Activated CD4-positive, alpha-beta T cell treated with anti-CD3 and anti-CD28 coated beads for 36 hours (primary cell): ENCODE measurements around the gene SLC5A12. TPM values are rescaled to one million over a fixed set of nuclear protein-coding genes. Genes with fewer than 3 reads are reported as not detected.

Experiments used
- ATAC-seq: fragments of 200-7000 bp; cut with Tn5 transposase; one replicate; pipeline ENCODE4 v1.10.0; 2021; ENCODE audit warnings: mild to moderate bottlenecking, moderate library complexity
- CTCF ChIA-PET: fragments of 350-600 bp; sonication (Branson Sonifier 250); formaldehyde crosslinking; loops from one replicate; lab custom pipeline; 2021; ENCODE audit warnings: antibody characterized with exemption; lab: Charles Lee
- POLR2A ChIA-PET: fragments of 350-600 bp; sonication (Branson Sonifier 250); formaldehyde crosslinking; loops from one replicate; lab custom pipeline; 2021; ENCODE audit warnings: antibody characterized with exemption, inconsistent platforms; lab: Charles Lee
- DNase-seq: peaks from one replicate; pipeline ENCODE4 v3.0.0-alpha.2; 2020
- H3K27ac Mint-ChIP-seq: one replicate; pipeline ENCODE4 v1.8.0; 2021; ENCODE audit warnings: mixed read lengths
- H3K27me3 Mint-ChIP-seq: one replicate; pipeline ENCODE4 v1.8.0; 2021; ENCODE audit warnings: mixed read lengths
- H3K36me3 Mint-ChIP-seq: one replicate; pipeline ENCODE4 v1.8.0; 2021; ENCODE audit warnings: low read depth, mixed read lengths
- H3K4me1 Mint-ChIP-seq: one replicate; pipeline ENCODE4 v1.8.0; 2021; ENCODE audit warnings: mixed read lengths
- H3K4me3 Mint-ChIP-seq: one replicate; pipeline ENCODE4 v1.8.0; 2021; ENCODE audit warnings: mild to moderate bottlenecking, moderate library complexity, mixed read lengths
- H3K9me3 Mint-ChIP-seq: one replicate; pipeline ENCODE4 v1.8.0; 2021; ENCODE audit warnings: low read depth, mixed read lengths
- intact Hi-C, 2 experiments: fragments of 100-400 bp; cut with DNase I in 1 of 2; cut with micrococcal nuclease in 1 of 2; formaldehyde crosslinking; loops; one replicate each; pipeline versions ENCODE4 v1.14.2 to v1.15.1; 2022 to 2024; cut with DNase I, micrococcal nuclease
- total RNA-seq, 2 experiments: library from RNA; stranded (reverse); gene quantifications; one replicate each; pipeline ENCODE4 v1.2.3, GENCODE V29; 2021

SLC5A12 gene
- total RNA-seq, 2 experiments from 2014 or later: not detected

DNA sequence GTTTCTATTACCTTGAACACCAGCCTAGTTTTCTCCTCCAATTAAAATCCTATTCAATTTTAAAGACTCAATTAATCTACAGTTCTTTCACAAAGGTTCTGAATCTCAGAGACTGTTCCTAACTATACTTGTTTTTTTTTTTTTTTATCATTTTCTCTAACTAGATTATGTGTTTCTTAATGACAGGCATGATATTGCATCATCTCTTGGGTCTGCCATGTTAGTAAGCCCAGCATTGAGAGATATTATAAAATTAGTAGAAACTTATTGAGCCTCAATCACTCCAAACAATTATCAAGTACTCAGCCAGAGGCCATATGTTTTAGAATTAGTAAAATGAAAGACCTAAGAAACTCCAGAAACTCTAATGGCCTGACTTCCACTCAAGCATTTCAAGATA is 28.1 kb upstream of the SLC5A12 start:
- H3K27me3 Mint-ChIP-seq: no peaks in the 10 kb centered on the region
- no peak overlapping the region for H3K4me3 Mint-ChIP-seq
- ChIA-PET CTCF (no interaction called here), POLR2A (no interaction called here)
- no peak for ATAC-seq
- H3K27ac Mint-ChIP-seq: no peak overlapping the region
- H3K9me3 Mint-ChIP-seq: no peaks in the 10 kb centered on the region
- DNase-seq: no peak
- intact Hi-C loops: loop anchor here in 1 of 2 experiments (5.0 to 10.0 kb wide), 2 partner anchors 405 to 747 kb away; no protein-coding TSS in a partner anchor
- no peaks in the 10 kb centered on the region for H3K4me1 Mint-ChIP-seq
- no peaks in the 10 kb centered on the region for H3K36me3 Mint-ChIP-seq

DNA sequence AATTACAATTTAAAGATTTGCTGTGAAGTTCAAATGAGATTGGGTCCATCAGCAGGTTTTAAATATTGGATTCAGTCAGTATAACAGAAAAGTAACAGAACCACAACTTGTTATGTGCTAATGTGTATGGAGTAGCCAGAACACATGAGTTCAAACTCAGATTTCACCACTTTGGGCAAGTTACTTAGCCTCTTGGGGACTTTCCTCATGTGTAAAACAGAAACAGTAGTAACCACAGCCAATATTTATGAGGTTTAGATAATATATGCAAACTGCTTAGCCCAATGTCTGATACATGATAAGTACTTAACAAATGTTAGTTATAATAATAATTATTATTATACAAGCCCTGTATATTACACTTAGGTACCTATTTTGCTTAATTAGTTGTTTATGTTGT is 21.8 kb upstream of the SLC5A12 start:
- CTCF ChIA-PET: no interaction called here
- DNase-seq (no peak), ATAC-seq (no peak)
- no peaks in the 10 kb centered on the region for H3K9me3 Mint-ChIP-seq
- no peaks in the 10 kb centered on the region for H3K36me3 Mint-ChIP-seq
- H3K27ac Mint-ChIP-seq: no peak overlapping the region
- H3K4me3 Mint-ChIP-seq: no peak overlapping the region
- POLR2A ChIA-PET: no interaction called here
- H3K27me3 Mint-ChIP-seq: no peaks in the 10 kb centered on the region
- H3K4me1 Mint-ChIP-seq: no peaks in the 10 kb centered on the region
- intact Hi-C loops: no loop called here

DNA sequence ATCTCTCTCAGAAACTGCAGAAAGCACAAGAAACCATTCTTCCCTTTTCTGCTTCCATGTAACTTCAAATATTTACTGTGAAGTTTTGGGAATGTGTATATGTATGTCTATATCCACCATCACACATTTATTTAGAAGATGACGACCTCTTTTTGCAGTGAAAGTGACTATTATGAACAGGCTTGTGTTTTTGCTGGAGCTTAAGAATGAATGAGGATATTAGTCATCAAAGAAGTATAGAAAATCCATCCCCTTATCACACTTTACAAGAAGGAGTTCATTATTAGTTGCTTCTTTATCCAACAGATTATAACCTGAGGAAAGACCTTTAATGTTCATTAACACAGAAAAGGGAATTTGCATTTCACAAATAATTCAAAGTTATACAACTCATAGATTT is 21.1 kb upstream of the SLC5A12 start:
- ChIA-PET CTCF (no interaction called here), POLR2A (no interaction called here)
- DNase-seq (no peak), ATAC-seq (no peak)
- Mint-ChIP-seq H3K27ac (no peak overlapping the region), H3K36me3 (no peaks in the 10 kb centered on the region), H3K4me1 (no peaks in the 10 kb centered on the region), H3K9me3 (no peaks in the 10 kb centered on the region), H3K27me3 (no peaks in the 10 kb centered on the region), H3K4me3 (no peak overlapping the region)
- intact Hi-C loops: no loop called here

DNA sequence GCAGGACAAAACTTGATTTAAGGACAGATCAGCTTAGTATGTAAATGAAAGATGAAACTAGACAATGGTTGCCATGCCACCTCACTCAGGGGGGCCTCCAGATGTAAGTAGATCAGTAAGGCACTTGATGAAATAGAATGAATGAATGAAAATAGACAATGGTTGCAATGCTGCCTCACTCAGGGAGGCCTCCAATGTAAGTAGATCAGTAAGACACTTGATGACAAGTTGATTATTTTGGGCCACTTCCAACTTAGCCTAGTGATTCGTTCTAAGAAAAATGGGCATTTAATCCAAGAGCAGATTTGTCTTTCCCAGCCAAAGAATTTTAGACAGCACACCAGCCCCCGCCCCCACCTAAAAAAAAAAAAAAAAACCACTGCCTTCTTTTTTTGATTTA is 19.2 kb upstream of the SLC5A12 start:
- Mint-ChIP-seq H3K27ac (no peak overlapping the region), H3K36me3 (no peaks in the 10 kb centered on the region), H3K9me3 (peaks cover 4% of the 10 kb centered on the region), H3K27me3 (no peaks in the 10 kb centered on the region), H3K4me3 (no peak overlapping the region), H3K4me1 (no peaks in the 10 kb centered on the region)
- intact Hi-C loops: no loop called here
- ChIA-PET CTCF (interaction anchor here (0.6 kb wide), 1 partner anchor 372 kb away, joined by 3 read pairs; no protein-coding TSS in a partner anchor), POLR2A (no interaction called here)
- ATAC-seq: no peak
- no peak for DNase-seq

DNA sequence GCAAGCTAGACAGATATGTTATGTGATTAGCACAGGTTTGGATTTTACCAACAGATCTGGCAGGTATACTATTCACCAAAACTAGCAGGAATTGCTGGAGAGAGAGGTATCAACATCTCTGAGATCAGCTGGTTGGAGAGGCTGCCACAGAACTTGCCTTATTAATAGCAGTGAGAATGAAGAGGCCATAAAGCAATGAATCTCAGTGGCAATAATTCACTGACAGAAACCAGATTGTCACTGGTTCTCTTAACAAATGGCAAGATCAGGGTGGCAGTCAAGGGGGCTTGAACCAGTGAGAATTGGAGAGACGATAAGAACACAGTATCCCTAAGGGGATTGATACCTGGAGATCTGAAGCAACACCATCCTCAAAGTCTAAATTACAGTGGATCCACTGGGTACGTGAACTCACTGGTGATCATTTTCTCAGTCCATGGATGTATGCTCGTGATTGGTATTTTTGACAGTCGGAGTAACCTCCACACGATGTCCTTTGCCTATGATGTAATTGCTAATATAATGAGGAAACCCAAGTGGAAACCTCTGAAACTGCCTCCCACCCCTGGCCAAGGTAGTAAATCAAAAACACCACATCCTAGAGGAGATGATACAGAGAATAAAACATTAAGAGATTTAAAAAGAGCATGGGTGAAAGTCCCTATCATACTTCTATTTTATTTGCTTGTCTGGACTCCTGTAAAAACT is 17.7 kb upstream of the SLC5A12 start:
- no peak overlapping the region for H3K4me3 Mint-ChIP-seq
- no peak overlapping the region for H3K27ac Mint-ChIP-seq
- intact Hi-C loops: no loop called here
- no peaks in the 10 kb centered on the region for H3K4me1 Mint-ChIP-seq
- H3K36me3 Mint-ChIP-seq: no peaks in the 10 kb centered on the region
- ChIA-PET POLR2A (no interaction called here), CTCF (no interaction called here)
- peaks cover 4% of the 10 kb centered on the region for H3K9me3 Mint-ChIP-seq
- H3K27me3 Mint-ChIP-seq: no peaks in the 10 kb centered on the region
- DNase-seq: no peak
- no peak for ATAC-seq

DNA sequence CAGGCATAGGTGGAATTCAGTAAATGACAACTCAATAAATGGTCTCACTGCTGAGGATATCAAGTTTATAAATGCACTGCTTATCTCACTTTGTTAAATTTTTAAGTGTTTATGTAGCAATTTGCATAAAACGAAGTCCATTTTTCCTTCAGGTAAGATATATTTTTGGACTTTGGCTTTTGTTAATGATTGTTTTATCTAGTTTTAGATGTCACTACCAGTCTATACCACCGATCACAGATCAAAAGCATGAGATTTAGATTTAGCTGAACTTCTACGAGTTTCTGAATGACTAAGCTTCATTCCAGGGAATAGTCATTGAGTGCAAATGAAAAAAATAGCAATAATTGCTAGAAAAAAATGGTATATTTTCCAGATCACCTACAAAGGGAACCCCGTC is 12.8 kb upstream of the SLC5A12 start:
- Mint-ChIP-seq H3K4me3 (no peak overlapping the region), H3K36me3 (no peaks in the 10 kb centered on the region), H3K27ac (no peak overlapping the region), H3K9me3 (peaks cover 13% of the 10 kb centered on the region), H3K4me1 (no peaks in the 10 kb centered on the region), H3K27me3 (no peaks in the 10 kb centered on the region)
- CTCF ChIA-PET: no interaction called here
- no peak for DNase-seq
- ATAC-seq: no peak
- intact Hi-C loops: no loop called here
- POLR2A ChIA-PET: no interaction called here

DNA sequence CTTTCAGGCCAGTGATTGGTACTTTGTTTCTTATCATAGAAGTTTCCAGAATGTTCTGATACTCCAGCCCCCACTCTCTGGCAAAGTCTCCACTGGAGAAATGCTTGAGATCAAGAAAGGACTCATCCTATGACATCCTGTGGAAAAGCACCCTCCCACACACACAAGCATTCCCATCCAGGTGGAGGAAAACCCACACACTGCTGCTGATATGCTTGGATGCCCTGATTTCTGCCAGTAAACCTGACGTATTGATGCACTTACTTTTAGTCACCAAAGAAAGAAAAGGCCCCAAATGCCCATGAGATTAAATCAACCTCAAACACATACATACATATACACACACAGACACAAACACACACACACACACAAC is 9.2 kb upstream of the SLC5A12 start:
- POLR2A ChIA-PET: no interaction called here
- no peaks in the 10 kb centered on the region for H3K27me3 Mint-ChIP-seq
- CTCF ChIA-PET: no interaction called here
- no peaks in the 10 kb centered on the region for H3K36me3 Mint-ChIP-seq
- H3K4me1 Mint-ChIP-seq: no peaks in the 10 kb centered on the region
- ATAC-seq (no peak), DNase-seq (no peak)
- no peak overlapping the region for H3K4me3 Mint-ChIP-seq
- H3K27ac Mint-ChIP-seq: no peak overlapping the region
- peaks cover 10% of the 10 kb centered on the region for H3K9me3 Mint-ChIP-seq
- intact Hi-C loops: no loop called here

DNA sequence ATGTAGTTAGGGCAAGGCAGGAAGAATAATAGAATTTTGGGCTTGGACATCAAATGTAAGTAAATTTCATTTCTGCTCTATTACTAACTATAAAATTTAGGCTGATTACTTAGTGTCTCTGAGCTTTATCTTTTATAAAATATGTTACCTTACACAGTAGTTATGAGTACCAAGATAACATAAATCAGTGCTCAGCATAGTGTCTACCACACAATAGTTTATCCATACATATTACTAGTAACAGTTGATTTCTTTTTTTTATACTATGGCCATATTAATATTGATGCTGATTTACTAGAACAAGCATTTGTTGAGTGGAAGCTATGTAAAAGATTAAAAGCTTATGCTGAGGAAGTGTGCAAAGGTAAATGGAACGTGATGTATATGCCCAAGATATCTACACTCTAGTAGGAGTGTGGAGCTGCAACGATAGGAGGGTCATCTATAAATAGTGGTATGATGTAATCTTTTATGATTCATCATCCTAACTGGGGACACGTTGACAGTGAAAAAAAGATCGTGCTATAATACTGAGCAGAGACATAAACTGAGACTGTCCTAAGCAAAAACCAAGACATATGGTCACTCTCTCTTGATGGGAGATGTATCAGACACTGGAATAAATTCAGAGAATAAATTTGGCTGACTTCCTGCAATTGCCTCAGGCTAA is 8.7 kb upstream of the SLC5A12 start:
- no peak for ATAC-seq
- Mint-ChIP-seq H3K27me3 (no peaks in the 10 kb centered on the region), H3K36me3 (no peaks in the 10 kb centered on the region), H3K27ac (no peak overlapping the region), H3K4me3 (no peak overlapping the region), H3K4me1 (no peaks in the 10 kb centered on the region), H3K9me3 (peaks cover 10% of the 10 kb centered on the region)
- intact Hi-C loops: no loop called here
- no peak for DNase-seq
- ChIA-PET POLR2A (no interaction called here), CTCF (no interaction called here)

DNA sequence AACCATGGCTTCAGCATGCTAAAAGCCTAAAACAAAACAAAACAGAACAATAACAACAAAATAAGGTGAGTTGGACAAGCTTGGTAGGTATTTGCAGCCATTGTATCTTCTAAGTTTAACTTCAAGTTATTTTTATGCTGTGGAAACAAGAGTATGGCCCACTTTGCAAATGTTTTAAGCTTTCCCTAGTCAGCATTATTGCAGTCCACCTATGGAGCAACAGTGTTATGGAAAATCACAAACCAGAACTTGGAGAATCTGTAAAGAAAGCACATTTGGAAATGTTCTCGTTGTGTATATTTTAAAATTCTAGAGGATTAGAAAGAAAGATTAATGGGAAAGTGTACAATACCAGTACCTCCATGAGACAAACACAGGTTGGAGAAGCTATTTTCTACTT is 7.4 kb upstream of the SLC5A12 start:
- no peaks in the 10 kb centered on the region for H3K4me1 Mint-ChIP-seq
- ATAC-seq (no peak), DNase-seq (no peak)
- H3K27ac Mint-ChIP-seq: no peak overlapping the region
- H3K9me3 Mint-ChIP-seq: peaks cover 11% of the 10 kb centered on the region
- H3K36me3 Mint-ChIP-seq: no peaks in the 10 kb centered on the region
- H3K4me3 Mint-ChIP-seq: no peak overlapping the region
- intact Hi-C loops: no loop called here
- ChIA-PET POLR2A (no interaction called here), CTCF (interaction anchor here (0.7 kb wide), 1 partner anchor 332 kb away, joined by 3 read pairs; no protein-coding TSS in a partner anchor)
- H3K27me3 Mint-ChIP-seq: no peaks in the 10 kb centered on the region

DNA sequence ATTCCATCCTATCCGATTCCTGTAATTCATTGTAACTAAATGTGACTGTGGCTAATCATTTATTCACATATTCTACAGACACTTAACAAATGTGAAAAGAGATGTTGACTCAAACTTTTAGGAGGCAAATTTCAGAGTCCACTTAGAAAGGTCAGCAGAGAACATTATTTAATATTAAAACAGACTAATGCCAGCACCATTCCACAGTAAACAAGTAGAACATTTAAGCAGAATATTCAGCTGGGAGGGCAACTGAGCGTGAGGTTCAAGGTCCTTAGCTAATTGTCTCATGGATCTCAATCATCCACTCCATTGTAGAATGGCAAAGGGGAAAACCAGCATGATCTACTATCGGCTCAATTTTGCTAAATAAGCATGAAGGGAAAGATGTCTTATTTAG is 5.1 kb upstream of the SLC5A12 start:
- CTCF ChIA-PET: no interaction called here
- POLR2A ChIA-PET: no interaction called here
- Mint-ChIP-seq H3K9me3 (peaks cover 4% of the 10 kb centered on the region), H3K36me3 (no peaks in the 10 kb centered on the region), H3K27me3 (no peaks in the 10 kb centered on the region), H3K27ac (no peak overlapping the region), H3K4me3 (no peak overlapping the region), H3K4me1 (no peaks in the 10 kb centered on the region)
- intact Hi-C loops: no loop called here
- DNase-seq (no peak), ATAC-seq (no peak)

DNA sequence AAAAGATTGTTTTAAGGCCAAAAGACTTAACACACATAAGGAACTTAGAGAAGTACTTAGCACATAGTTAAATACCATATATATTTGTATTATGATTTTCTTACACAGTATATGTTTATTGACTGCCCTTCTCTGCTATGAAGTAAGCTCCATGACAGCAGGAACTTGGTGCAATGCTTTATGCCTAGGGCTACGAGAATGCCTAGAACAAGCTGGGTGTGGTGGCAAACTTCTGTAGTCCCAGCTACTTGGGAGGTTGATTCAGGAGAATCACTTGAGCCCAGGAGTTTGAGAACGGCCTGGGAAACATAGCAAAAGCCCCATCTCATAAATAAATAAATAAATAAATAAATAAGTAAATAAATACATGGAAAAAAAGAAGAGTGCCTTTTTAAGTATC is 1.9 kb downstream of the SLC5A12 start:
- H3K36me3 Mint-ChIP-seq: no peaks in the 10 kb centered on the region
- ChIA-PET POLR2A (no interaction called here), CTCF (interaction anchor here (1.0 kb wide), 1 partner anchor 159 kb away, joined by 3 read pairs; no protein-coding TSS in a partner anchor)
- H3K27ac Mint-ChIP-seq: no peak overlapping the region
- intact Hi-C loops: no loop called here
- DNase-seq: no peak
- no peaks in the 10 kb centered on the region for H3K4me1 Mint-ChIP-seq
- no peak for ATAC-seq
- H3K27me3 Mint-ChIP-seq: no peaks in the 10 kb centered on the region
- no peak overlapping the region for H3K4me3 Mint-ChIP-seq
- peaks cover 6% of the 10 kb centered on the region for H3K9me3 Mint-ChIP-seq

DNA sequence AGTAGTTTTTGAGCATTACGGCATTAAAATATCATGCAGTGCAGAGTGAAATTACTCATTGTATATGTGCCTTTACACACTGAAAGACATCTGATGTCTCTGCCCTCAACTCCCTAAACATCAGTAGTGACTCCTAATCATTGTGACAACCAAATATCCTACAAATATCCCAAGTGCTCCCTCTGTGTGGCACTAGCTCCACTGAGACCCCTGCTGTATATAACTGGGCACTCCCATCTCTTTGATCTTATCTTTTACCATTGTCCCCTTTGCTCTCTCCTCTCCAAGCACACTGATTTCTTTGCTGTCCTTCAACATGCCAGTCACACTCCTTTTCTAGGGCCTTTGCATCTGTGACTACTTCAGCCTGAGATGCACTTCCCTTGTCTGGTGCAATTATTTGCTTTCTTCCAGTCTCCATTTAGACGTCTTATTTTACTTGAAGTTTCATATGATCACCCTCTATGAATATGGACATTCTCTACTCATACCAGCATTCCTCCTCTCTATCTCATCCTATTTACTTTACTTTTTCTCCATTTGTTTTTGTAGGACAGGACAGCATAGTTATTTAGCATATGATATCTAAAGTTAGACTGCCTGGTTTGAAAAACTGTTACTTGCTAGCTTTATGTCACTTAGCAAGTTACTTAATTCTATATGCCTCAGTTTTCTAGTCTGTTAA is 2.4 kb downstream of the SLC5A12 start:
- intact Hi-C loops: no loop called here
- Mint-ChIP-seq H3K36me3 (no peaks in the 10 kb centered on the region), H3K4me1 (no peaks in the 10 kb centered on the region), H3K4me3 (no peak overlapping the region), H3K9me3 (peaks cover 6% of the 10 kb centered on the region), H3K27ac (no peak overlapping the region), H3K27me3 (no peaks in the 10 kb centered on the region)
- ChIA-PET CTCF (no interaction called here), POLR2A (no interaction called here)
- DNase-seq: no peak
- no peak for ATAC-seq
